NCI-H345 treated with DMSO at 0.1 percent for 48 hours (cell line): ENCODE results near the gene ANK3.

Source experiments
- DNase-seq: peaks from one replicate; lab custom pipeline; 2025; ENCODE audit not compliant: unreplicated experiment; lab: John Stamatoyannopoulos, UW

Gene ANK3

DNA sequence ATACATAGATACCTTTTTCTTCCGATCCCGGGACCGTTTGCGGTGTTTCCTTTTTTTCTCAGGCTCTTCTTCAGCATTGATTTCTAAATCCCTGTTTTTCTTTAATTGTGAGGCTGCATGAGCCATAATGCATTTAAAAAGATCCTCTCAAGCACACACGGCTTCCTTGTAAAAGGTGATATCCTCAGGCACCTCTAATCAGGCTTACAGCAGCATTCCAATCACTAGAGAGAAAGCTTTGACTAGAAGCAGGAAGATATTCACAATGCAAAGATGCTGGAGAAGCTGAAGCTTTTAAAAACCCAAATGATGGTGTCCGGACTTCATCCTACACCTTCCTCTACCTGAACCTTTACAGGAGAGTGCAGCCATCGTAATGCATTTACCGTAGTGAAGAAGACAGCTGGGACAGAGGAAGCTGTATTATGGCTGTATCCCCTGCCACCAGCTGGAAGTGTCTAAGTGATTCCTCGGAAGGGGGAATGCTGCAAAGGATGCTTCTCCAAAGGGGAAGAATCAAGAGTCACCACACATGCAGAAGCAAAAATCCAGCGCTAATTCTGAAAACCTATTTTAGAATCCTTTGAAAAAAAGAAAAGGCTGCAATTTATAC is at the start of gene ANK3:
Gene ANK3 (minus strand): TSS at position 463 of the 613 bp plus-strand sequence. CDS start 337 bp downstream, at position 126.
- DNase-seq: no peak

DNA sequence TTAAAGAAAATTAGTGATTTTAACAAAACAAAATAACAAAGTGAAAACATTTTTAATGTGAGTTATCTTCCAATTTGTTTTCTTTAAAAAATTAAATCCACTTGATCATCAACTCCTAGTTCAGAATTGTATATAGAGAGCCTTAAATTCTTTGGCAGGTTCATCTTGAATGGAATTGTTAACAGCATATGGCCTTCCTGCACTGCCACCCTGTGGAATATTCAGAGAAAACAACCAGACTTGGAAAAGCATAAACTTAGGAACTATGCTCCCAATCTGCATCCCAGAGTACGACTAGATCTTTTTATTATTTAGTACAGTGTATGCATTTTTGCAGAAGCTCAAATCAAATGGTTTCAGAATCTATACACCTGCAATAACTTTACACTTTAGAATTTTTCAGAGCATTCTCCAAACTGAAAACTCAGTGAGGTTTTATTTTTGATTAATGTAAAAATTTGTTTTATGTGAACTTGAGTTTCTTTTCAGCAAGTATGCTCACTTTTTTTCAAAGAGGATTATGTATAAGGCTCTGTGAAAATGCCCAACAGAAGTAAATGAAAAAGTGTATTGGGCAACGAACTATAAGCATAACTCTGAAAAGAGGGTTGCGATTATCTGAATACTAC is 44.9 kb upstream of the ANK3 start:
- DNase-seq: peak; percentile 20

- no peak for DNase-seq
Measured at GRCh38 chr10:60433684-60434083, 44.0 kb upstream of the ANK3 start.

GRCh38 chr10:60430836-60431597 is 41.3 kb upstream of the ANK3 start:
- DNase-seq: no peak

DNA sequence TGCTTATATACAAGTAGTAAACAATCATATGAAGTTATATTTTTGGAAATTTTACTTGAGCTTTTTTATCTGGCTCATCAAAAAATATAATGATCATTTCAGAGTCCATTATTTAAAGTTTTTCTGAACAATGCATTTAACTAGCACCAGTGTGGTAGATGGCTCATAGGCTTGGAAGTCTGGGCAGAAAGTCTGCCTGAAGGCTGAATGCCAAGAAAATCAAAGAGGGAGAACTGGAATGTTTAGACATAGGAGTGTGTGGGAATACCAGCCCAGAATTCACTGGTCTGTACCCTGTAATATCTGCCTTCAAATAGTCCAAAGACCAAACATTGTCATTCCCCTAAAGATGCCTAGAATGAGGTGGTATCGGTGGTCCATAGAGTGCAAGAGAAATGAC is 40.3 kb upstream of the ANK3 start:
- no peak for DNase-seq

GRCh38 chr10:60429084-60429849 is 39.6 kb upstream of the ANK3 start:
- DNase-seq: no peak

DNA sequence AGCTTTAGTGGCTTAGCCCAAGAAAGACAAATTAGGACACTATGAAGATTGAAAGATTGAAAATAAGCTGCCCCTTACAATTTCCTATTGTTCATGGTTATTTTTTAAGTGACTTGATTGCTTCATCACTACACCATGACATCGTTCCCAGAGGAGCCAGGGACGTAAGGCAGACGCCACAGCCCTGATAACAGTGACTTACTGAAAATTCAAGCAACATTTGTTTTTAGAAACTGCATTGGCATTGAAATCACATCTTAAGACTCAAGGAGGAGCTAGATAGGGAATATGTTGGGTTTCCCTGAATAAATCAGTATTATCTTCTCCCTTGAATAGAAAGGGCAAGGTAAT is 38.7 kb upstream of the ANK3 start:
- no peak for DNase-seq

DNA sequence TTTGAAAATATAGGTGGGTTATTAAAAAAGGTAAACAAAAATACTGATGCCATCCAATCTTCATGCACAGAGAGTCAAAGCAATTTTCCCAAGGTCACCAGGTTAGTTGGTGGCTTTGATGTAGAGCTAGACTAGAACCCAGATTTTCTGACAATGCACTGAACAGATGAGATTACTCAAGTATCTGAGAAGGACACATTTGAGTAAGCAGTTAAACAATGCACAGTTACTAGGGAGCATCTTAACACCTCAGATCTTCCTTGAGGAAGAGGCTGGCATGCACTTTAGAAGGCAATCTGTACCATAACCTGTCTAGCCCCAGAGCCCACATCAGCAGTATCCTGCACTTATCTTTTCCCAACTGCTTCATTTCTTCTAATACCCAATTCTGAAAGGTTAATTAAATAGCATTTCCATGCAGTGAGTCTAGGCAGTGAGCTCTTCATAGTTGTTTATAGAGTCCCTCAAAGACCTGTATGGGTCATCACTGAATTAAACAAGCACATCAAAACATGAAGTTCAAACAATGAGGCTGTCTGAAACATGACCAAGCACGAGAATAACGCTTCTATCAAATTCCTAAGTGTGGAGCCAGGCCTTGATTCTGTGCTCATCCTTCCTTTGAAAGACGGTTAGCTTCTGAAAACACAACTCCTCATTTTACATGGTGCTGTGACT is 38.2 kb upstream of the ANK3 start:
- DNase-seq: no peak

DNA sequence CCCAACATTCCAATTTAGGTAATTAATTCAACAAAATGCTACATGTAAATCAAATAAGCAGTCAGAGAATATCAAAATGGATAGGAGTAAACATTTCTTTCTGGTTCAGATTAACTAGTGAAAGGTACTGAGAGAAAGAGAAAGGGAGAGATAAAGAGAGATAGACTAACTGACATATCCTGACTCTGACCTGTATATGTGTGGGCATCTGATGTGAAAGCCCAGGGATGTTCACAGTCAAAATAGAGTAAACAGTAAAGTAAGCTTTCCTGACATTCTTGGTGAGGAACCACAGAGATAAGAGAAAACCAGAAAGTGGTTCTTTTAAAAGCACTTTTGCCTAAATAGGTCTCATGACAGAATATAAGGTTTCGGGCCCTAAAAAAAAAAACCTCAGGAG is 37.5 kb upstream of the ANK3 start:
- DNase-seq: no peak

GRCh38 chr10:60426425-60426824 is 36.8 kb upstream of the ANK3 start:
- DNase-seq: no peak

- DNase-seq: no peak
Measured at GRCh38 chr10:60425392-60426110, 35.9 kb upstream of the ANK3 start.

DNA sequence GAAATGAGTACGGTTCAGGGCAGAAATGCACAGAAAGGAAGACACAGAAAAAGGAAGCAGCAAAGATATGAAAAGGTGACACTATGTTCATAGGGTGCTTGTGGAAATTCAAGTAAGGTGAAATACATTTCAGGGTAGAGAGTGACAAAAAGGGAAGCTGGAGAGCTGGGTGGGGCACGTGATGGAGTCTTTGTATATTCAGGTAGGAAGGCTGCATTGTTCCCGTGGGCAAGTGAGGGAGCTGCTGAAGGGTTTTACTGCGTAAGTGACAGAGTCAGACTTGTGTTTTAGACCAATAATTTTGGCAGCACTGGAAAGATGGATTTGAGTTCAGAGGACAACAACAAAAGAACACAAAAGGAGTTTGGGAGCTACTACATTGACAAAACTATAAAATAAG is 35.3 kb upstream of the ANK3 start:
- DNase-seq: no peak

- DNase-seq: no peak
Measured at GRCh38 chr10:60423920-60424319, 34.2 kb upstream of the ANK3 start.

DNA sequence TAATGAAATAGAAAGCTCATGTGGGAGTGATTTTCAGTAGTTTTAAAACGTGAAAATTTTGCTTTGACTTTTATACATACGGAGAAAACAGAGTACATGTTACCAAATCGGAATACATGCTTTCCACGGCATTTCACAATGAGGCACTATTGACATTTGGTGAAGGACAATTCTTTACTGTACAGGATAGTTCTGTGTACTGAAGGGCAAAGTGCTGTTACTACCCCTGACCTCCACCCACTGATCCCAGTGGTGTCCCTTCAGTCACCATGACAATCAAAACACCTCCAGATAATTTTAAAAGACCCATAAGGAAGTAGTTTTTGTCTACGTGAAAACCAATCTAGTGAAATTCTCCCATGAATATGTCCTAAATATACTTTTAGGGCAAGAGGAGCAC is 33.1 kb upstream of the ANK3 start:
- no peak for DNase-seq

DNA sequence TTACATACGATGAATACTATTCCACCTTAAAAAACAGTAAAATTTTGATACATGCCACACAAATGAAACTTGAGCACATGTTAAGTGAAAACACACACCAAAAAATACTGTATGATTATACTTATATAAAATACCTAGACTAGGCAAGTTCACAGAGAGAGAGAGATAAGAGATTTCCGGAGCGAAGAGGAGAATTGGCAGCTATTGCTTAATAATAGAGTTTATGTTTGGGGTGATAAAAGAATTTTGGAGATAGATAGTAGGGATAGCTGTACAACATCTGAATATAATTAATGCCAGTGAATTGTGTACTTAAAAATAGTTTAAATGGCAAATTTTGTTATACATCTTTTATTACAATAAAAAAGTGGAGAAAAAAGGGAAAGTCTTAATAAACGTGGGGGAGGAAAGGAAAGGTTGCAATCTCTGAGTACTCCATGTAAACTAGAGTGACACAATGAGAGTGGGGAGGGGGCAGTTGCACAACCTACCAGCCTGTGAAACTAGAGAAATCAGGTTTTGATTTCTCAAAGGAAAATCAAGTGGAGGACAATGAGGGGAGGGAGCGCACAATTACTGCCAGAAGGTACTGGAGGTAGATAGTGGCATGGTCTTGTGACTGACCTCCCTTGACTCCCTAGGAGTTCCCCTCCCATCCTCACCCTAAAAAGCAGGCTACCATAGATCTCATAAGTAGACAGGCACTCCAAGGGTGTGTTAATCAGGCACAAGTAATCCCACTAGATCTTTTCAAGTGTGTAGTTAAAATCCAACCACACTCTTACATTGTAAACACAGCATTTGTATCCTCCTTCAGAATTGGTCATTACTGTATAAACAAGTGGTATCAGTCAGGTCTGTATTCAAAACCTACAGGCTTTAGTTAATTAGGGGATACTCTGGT is 31.6 kb upstream of the ANK3 start:
- DNase-seq: no peak

GRCh38 chr10:60419249-60419648 is 29.6 kb upstream of the ANK3 start:
- DNase-seq: no peak

- DNase-seq: no peak
Measured at GRCh38 chr10:60417901-60418300, 28.2 kb upstream of the ANK3 start.

- no peak for DNase-seq
Measured at GRCh38 chr10:60417024-60417423, 27.3 kb upstream of the ANK3 start.

- no peak for DNase-seq
Measured at GRCh38 chr10:60414877-60415585, 25.4 kb upstream of the ANK3 start.
